OCI-LY7 (cell line): ENCODE results near the gene SLC44A2.

Source experiments
- EZH2phosphoT487 ChIP-seq: fragments of 200-600 bp; sonication (generic); IDR thresholded peaks from 2 replicates; pipeline ENCODE4 v1.6.1; 2018; ENCODE audit warnings: low read depth, borderline replicate concordance, mild to moderate bottlenecking, mixed run types, antibody characterized with exemption, low read length, moderate library complexity, mixed read lengths
- TF ChIP-seq, protein P1 (sequence below): fragments of 200-600 bp; sonication (generic); conservative IDR thresholded peaks from 2 replicates; pipeline ENCODE4 v1.5.1; 2014; ENCODE audit warnings: mild to moderate bottlenecking, antibody characterized with exemption, low read length, moderate library complexity, mixed read lengths

DNA sequence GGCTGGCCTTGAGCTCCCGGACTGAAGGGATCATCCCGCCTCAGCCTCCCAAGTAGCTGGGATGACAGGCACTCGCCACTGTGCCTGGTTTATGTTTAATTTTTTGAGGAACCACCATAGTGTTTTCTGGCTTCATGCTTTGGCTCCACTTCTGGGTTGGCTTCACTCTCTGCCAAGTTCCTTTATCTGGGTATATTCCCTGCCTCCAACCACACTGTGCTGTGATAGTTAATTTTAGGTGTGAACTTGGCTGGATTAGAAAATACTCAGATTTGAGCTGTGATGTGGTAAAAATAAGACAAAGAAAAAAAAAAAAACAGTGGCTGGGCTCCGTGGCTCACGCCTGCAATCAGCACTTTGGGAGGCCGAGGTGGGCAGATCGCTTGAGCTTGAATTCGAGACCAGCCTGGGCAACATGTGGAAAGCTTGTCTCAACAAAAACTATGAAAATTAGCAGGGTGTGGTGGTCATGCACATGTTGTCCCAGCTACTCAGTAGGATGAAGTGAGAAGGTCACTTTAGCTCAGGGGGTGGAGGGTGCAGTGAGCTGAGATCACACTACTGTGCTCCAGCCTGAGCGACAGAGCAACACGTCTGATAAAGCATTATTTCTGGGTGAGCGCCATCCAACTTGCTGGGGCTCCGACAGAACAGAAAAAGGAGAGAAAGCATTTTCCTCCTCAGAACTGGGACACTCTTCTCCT is 21.3 kb downstream of the SLC44A2 start:
- TF ChIP-seq, protein P1, sequence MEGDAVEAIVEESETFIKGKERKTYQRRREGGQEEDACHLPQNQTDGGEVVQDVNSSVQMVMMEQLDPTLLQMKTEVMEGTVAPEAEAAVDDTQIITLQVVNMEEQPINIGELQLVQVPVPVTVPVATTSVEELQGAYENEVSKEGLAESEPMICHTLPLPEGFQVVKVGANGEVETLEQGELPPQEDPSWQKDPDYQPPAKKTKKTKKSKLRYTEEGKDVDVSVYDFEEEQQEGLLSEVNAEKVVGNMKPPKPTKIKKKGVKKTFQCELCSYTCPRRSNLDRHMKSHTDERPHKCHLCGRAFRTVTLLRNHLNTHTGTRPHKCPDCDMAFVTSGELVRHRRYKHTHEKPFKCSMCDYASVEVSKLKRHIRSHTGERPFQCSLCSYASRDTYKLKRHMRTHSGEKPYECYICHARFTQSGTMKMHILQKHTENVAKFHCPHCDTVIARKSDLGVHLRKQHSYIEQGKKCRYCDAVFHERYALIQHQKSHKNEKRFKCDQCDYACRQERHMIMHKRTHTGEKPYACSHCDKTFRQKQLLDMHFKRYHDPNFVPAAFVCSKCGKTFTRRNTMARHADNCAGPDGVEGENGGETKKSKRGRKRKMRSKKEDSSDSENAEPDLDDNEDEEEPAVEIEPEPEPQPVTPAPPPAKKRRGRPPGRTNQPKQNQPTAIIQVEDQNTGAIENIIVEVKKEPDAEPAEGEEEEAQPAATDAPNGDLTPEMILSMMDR, result no peak
- no peak for TF ChIP-seq EZH2phosphoT487
